Stimulated activated CD8-positive, alpha-beta memory T cell treated with anti-CD3 and anti-CD28 coated beads, Interleukin-15, amount 100 ng/mL, for 24 hours (primary cell): ENCODE data around the gene SSH3.
A peak's percentile ranks its signal among the peaks of the same experiment; 100 is the strongest.

Source experiments
- DNase-seq: peaks from one replicate; pipeline ENCODE4 v3.0.0-alpha.2; 2020; ENCODE audit warnings: low read depth

SSH3 gene

GRCh38 chr11:67268081-67268961 lies 35.0 kb upstream of the SSH3 start:
- DNase-seq = no peak

GRCh38 chr11:67268962-67269268 lies 34.4 kb upstream of the SSH3 start:
- DNase-seq = no peak

- DNase-seq = no peak
Observed at GRCh38 chr11:67269401-67270255, 33.7 kb upstream of the SSH3 start.

GRCh38 chr11:67270256-67271204 lies 32.8 kb upstream of the SSH3 start:
- DNase-seq = no peak

GRCh38 chr11:67271205-67271540 lies 32.2 kb upstream of the SSH3 start:
- DNase-seq = no peak

- DNase-seq = no peak
Observed at GRCh38 chr11:67271541-67272284, 31.6 kb upstream of the SSH3 start.

GRCh38 chr11:67272327-67273259 lies 30.7 kb upstream of the SSH3 start:
- DNase-seq = no peak

GRCh38 chr11:67273260-67273990 lies 29.9 kb upstream of the SSH3 start:
- DNase-seq = no peak

- DNase-seq = no peak
Observed at GRCh38 chr11:67274768-67275605, 28.3 kb upstream of the SSH3 start.

GRCh38 chr11:67275606-67276409 lies 27.5 kb upstream of the SSH3 start:
- no peak for DNase-seq

GRCh38 chr11:67276781-67277230 lies 26.5 kb upstream of the SSH3 start:
- DNase-seq = no peak

- peak; percentile 65 for DNase-seq
Observed at GRCh38 chr11:67277231-67277961, 25.9 kb upstream of the SSH3 start.

GRCh38 chr11:67278135-67278938 lies 25.0 kb upstream of the SSH3 start:
- no peak for DNase-seq

GRCh38 chr11:67278939-67279588 lies 24.3 kb upstream of the SSH3 start:
- DNase-seq = no peak

- no peak for DNase-seq
Observed at GRCh38 chr11:67279589-67280340, 23.6 kb upstream of the SSH3 start.
